ENCODE results near the gene VMO1.

Gene VMO1

DNA sequence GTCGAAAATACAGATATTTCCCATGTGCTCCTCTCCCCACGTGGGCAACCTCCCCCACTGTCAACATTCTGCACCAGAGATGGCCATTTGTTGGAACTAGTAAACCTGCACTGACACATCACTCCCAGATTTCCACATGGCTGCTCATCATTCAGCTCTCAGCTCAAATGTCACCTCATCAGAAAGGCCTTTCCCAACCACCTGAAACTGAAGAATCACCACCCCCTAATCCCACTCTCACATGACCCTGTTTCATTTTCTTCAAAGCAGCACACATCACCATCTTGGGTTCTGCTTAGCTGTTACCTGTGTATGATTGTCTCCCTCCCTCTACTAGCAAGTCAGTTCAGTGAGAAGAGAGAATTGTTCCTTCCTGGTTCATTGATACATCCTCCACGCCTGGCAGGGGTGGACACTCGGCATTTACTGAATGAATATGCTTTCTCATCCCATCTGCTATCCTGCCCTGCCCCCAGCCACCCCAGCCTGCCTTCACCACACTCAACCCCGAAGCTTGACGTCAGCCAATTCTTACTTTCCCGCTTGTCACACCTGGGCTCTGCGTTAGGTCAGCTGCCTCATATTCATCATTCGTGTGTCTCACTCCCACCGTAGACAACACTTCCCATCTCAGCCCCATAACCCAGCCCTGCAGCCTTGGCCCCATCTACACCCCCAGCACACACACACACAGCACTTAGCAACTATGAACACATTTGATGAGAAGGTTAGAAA lies 14.5 kb upstream of the VMO1 start:
- DNase-seq, result no peak
- ATAC-seq, result no peak

DNA sequence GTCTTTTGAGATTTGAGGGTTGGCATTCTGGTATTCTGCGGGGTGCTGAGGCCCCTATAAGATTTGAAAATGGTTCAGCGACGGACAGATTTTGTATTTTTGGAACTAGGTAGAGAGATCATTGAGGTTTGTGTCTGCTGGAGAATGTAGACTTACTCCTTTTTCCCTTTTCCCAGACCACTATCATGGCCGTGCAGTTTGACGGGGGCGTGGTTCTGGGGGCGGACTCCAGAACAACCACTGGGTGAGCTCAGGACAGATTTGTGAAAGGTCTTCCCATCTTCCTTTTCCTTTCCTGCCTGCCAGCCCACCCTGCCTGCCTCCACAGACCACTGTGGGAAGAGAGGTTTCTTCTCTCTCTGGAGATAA lies 10.4 kb upstream of the VMO1 start:
- peak; percentile 63 for DNase-seq
- ATAC-seq, result no peak

DNA sequence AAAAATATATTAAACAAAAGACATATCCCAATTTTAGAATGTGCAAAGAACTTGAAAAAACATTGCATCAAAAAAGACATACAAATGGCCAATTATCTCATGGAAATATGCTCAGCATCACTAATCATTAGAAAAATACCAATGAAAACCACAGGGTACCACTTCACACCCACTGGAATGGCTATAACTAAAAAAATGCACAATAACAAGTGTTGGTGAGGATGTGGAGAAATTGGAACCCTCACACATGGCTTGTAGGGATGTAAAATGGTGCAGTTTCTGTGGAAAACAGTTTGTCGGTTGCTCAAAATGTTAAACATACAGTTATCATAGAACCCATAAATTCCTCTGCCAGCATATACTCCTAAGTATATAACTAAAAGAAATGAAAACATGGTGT lies 9.0 kb upstream of the VMO1 start:
- DNase-seq, result no peak
- no peak for ATAC-seq

DNA sequence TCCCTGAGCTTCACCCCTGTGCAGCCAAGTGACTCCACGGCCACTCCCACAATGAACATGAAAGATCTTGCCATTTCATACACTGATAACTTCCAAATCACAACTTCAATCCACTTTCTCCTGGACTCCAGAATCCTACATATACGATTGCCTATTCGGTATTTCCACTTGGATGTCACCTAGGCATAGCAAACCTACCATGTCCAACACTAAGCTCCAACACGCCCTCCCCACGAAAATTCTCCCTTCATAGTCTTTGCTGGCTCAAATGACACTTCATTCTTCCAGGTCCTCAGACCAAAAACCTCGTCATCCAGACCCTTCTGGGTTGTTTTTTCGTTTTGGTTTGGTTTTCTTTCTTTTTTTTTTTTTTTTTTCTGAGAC lies 4.5 kb upstream of the VMO1 start:
- DNase-seq (no peak), ATAC-seq (no peak)

DNA sequence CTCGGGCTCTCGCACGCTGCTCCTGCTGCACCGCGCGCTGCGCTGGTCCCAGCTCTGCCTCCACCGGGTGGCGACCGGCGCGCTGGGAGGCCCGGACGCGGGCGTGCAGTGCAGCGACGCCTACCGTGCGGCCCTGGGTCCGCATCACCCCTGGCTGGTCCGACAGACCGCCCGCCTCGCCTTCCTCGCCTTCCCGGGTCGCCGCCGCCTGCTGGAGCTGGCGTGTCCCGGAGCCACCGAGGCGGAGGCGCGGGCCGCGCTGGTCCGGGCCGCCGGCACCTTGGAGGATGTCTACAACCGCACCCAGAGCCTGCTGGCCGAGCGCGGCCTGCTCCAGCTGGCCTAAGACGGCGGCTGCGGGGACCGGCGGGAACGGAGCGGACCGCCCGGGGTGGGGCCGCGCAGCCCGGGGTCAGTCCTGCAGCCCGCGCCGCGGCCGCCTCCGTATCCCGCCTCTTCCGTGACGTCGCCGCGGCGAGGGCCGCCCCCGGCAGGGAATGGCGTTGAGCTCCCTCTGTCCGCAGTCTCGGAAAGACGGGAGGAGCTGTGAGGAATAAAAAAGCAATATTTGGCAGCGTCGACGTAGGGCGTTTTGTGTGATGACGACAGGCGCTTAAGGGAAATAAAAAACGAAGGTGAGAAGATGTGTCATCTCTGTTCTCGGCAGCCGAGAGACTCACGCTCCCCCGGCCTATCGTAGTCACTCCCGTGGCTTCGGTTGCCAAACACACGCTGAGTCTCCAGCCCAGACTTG lies 4.0 kb upstream of the VMO1 start:
- peak; percentile 87 for DNase-seq
- peak; percentile 93 for ATAC-seq

DNA sequence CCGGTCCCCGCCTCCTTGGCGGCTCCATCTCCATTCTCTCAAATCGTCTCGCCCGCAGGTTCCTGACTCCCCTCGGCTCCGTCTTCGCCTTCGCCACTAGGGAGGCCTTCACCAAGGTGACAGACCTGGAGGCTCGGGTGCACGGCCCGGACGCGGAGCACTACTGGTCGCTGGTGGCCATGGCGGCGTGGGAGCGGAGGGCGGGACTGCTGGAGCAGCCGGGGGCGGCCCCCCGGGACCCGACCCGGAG lies 3.5 kb upstream of the VMO1 start:
- DNase-seq (no peak), ATAC-seq (no peak)

DNA sequence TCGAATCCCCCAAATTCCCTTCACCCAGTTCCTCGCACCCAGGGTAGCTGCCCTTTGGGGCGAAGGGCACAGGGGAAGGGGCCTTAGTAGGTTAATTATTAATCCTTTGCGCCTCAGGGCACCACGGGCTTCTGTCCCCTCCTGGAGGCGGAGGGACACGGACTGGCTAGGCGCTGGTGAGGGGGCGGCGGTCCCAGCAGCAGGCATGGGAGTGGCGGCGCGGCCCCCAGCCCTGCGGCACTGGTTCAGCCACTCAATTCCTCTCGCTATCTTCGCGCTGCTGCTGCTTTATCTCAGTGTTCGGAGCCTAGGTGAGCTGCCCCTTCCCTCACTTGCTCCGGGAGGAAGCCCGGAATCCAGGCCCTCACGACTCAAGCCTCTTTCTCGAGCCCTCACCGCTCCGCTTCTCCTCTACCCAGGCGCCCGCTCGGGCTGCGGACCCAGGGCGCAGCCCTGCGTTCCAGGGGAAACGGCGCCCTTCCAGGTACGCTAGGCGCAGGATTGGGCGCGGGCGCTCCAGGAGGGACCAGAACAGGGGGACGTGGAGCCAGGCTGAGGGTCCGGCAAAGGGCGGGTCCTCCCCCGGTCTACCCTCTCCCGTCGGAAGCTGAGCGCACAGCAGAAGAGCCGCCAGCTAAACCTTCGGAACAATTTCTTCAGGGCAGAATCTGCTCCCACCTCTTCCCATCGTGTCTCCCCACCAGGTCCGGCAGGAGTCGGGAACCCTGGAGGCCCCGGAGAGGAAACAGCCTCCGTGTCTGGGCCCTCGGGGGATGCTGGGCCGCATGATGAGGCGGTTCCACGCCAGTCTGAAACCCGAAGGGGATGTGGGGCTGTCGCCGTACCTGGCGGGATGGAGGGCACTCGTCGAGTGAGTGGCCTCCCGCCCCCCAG lies 2.9 kb upstream of the VMO1 start, which contains the start of gene GLTPD2:
GLTPD2 (plus strand) TSS at position 158 of the 894 bp plus-strand sequence; CDS start at position 206, 48 bp downstream.
- ATAC-seq (no peak), DNase-seq (no peak)

DNA sequence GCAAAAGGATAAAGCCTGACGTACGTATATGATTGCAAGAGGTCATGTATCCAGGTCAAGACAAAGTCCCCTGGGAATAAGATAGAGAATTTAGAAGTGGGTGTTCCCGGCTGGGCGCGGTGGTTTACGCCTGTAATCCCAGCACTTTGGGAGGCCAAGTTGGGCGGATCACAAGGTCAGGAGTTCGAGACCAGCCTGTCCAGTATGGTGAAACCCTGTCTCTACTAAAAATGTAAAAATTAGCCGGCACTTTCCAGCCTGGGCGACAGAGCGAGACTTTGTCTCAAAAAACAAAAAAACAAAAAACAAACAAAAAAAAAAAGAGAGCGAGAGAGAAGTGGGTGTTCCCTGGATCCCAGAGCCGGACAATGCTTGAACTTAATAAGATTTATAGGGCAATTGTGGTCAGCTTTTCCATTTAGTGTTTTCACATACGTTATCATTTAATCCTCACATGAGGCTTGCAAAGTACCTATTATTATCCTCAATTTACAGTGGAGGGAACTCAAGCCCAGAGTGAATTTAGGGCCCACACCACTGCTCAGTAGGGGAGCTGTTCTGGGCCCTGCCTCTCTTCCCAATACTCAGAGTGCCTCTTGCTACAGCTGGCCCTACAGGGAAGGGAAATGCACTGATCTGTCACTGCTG lies 2.1 kb upstream of the VMO1 start:
- no peak for ATAC-seq
- no peak for DNase-seq

DNA sequence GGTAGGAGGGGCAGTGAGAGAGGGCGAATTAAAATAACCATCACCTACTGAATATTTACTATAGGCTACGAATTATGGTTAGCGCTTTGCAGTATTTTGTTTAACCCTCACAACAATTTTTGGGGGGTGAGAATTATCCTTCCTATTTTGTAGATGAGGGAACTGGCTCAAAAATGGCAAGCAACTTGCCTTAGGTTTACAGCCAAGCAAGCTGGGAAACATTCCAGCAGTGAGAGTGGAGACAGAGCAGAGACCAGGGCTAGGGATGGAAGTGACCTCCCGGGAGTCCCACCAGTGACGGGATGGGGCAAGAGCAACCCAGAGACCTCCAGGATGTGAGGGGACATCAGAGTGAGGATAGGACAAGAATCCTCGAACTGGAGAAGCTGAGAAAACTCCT lies 352 bp upstream of the VMO1 start:
- no peak for DNase-seq

DNA sequence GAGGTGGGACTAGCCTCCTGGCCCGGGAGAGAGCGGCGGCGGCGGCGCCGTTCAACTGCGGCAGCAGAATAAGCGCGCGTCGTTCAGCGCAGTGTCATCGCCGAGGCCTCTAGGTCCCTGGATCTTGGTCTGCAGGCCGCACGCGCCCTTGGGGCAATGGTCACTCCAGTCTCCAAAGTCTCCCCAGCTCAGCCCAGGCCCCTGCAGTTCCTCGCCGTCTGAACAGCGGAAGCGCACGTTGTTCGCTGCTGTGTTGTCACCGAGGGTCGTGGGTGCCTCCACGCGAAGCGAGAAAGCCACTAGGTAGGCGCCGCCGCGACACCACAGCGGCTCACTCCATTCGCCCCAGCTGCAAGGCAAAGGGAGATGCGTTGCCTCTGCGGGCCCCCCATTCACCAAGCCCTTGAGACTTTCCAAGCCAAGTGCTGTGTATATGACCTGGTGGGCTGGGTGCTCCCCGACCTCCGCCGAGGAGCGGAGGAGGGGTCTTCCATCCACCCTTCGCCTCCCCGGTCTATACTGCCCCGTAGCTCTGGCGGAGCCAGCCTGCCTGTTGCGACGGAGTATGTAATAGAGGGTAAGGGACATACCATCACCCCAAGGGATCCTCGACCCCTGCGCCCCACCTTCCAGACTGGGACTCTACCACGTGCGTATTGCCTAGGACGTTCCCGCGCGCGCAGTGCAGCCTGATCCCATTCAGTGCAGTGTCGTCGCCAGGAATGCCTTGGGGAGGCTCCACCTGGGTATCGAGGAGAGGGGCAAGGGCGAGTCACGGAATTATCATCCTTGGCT lies 656 bp downstream of the VMO1 start:
- DNase-seq, result no peak
- no peak for ATAC-seq

More for the DNA sequence above, 352 bp upstream of the VMO1 start:
- ATAC-seq, result no peak

DNA sequence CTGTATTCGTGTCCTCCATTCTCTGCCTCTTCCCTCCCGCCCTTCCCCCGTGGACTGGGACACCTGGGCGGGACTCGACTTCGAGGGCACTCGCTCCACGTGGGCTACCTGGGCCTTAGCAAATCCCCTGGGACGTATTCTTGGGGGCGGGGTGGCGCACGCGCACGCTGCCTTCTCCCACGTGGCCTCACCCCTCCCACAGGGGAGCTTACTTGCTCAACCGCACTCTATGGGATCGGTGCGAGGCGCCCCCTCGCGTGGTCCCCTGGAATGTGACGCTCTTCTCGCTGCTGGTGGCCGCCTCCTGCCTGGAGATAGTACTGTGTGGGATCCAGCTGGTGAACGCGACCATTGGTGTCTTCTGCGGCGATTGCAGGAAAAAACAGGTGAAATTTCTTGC lies 3.5 kb downstream of the VMO1 start:
- peak; percentile 20 for DNase-seq
- peak; percentile 41 for ATAC-seq

DNA sequence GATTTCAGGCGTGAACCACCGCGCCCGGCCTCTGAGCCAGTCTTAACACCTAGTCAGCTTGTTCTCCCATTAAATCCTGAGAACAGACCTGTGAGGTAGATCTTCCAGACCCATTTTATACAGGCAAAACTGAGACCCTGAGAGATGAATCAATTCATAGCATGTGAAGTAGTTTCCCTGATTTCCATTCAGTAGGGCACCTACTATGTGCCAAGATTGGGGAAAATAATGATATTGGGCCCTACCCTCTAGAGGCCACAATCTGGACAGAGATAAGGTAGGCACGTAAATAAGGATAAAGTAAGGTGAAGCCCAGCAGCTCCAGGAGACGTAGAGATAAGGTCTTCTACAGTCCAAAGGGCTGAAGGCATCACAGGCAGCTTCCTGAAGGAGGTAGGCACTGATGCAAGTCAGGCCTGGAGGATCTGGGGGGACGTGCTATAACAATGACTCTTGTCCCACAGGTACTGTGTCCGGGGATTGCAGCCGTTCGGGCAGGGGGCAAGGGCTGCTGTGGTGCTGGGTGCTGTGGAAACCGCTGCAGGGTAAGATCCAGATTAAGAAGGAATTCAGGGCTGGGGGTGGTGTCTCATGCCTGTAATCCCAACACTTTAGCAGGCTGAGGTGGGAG lies 5.7 kb downstream of the VMO1 start:
- ATAC-seq, result no peak
- no peak for DNase-seq

DNA sequence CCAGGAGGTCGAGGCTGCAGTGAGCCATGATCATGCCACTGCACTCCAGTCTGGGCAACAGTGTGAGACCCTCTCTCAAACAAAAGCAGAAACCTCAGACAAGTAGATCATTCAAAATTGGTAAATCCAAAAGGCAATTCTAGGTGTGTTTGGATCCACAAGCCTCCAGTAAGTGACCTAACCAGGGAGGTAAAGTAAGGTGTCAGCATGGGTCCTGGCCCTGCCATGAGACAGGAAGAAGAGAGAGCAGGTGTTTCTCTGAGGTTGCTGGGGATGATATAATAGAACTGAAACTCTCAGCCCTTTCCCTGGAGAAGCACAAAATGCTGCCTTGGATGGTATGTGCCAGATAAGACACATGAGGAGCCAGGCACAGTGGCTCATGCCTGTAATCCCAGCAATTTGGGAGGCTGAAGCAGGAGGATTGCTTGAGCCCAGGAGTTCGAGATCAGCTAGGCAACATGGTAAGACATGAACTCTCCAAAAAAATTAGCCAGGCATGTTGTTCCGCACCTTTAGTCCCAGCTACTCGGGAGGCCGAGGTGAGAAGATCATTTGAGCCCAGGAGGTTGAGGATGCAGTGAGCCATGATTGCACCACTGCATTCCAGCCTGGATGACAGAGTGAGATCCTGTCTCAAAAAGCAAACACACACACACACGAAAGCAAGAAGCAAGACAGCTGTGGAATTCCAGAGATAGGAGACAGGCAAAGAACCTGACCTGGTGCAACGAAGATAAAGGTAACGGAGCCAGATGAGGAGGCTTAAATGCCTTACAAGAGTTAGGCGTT lies 8.0 kb downstream of the VMO1 start:
- DNase-seq (no peak), ATAC-seq (no peak)

DNA sequence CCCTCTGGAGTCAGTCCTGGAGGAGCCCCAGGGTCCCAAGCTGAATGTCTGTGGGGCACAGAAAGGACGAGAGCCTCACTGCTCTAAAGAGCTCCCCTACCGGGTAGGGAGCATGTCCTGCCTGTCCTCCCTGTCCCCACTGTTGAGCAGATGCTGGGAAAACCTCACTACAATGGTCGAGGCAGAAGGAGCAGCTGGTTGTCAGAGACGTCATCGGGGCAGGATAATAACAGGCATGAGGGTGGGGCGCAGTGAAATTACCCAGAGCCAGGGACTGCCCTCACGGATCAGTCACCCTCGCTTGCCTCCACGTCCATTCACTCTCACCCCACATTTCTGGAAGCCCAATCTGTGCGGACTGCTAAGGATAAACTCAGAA lies 13.9 kb downstream of the VMO1 start:
- ATAC-seq (no peak), DNase-seq (no peak)

DNA sequence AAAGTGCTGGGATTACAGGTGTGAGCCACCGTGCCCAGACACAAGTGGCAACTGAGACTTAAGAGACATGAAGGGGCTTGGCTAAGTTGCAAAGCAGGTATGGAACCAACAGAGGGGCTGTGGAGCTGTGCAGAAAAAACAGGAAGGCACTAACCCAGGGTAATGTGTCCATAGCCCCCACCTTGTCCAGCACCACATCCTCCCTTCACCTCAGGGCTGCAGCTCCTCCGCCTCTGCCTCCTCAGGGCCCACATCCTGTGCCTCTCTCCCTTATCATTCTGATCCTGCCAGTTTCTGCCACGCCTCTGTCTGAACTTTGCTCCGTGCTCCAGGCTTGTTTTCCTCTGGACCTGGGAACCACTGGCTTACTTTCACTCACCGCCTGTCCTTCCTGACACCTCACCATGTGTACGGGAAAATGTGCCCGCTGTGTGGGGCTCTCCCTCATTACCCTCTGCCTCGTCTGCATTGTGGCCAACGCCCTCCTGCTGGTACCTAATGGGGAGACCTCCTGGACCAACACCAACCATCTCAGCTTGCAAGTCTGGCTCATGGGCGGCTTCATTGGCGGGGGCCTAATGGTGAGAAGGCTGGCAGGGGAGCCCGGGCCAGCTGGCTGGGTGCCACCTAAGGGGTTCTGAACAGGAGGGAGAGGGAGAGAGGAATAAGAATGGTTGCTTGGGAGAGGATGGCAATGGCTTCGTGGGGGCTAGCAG lies 14.5 kb downstream of the VMO1 start, which contains the start of gene TM4SF5:
TM4SF5 (plus strand) TSS at position 368 of the 716 bp plus-strand sequence; CDS start at position 405, 37 bp downstream.
- no peak for ATAC-seq

DNA sequence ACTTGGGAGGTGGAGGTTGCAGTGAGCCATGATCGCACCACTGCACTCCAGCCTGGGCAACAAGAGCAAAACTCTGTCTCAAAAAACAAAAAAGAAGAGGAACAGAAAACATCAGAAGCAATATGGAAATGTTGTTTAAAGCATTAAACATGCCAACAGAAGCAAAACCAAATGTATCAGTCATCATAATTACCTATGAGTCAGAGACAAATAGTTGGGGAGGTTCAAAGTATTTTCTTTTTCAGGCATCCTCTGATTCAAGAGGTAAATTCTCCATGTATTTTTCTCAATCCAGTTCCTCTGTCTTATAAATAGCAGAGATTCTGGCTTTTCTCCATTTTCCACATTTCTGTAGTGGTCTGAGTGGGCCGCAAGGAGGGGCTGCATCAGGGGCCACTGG lies 16.5 kb downstream of the VMO1 start:
- ATAC-seq, result no peak
- no peak for DNase-seq

More for the DNA sequence above, 14.5 kb downstream of the VMO1 start, which contains the start of gene TM4SF5:
- DNase-seq, result no peak

DNA sequence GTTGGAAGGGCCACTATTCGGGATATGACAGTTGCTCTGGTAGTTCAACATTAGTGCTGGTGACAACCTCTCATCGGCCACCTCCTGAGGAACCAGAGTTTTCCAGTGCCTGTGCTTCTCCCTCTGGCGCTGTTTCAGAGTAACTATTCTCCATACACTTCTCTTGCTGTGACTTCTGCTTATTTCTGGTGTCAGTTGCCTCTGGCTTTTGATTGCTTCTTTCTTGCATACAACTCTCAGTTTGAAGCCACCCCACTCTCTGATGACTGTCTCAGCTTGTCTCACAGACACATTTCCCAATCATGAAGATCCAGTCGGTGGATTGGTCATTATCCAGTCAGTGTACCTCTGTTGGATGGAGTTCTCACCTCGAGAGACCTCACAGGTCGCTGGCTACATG lies 17.9 kb downstream of the VMO1 start:
- ATAC-seq, result no peak
- DNase-seq, result no peak

DNA sequence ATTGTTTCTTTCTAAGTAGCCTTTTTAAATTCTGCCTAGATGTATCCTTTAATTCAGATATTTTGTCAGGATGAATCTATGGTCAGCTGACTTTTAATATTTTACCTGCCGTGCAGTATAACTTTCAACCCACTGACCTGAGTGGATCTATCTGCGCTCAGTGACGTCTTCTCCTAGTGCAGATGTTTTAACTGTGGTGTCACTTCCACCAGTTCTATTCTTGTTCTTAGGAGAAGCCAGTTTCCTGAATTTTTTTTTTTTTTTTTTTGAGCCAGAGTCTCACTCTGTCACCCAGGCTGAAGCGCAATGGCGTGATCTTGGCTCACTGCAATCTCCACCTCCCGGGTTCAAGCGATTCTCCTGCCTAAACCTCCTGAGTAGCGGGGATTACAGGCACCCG lies 19.4 kb downstream of the VMO1 start:
- no peak for ATAC-seq
- no peak for DNase-seq

DNA sequence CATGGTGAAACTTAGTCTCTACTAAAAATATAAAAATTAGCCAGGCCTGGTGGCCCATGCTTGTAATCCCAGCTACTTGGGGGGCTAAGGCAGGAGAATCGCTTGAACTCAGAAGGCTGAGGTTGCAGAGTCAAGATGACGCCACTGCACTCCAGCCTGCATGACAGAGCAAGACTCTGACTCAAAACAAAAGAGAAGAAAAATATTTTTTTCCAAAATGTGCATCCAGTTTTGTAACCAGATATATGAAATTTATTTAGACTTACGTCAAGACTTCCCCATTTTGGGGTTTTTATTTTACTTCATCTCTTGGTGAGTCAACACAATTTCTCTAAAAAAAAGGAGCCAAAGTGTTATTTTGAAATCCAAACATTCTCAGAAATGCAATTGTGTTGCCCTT lies 20.0 kb downstream of the VMO1 start:
- ATAC-seq, result no peak
- DNase-seq, result no peak

DNA sequence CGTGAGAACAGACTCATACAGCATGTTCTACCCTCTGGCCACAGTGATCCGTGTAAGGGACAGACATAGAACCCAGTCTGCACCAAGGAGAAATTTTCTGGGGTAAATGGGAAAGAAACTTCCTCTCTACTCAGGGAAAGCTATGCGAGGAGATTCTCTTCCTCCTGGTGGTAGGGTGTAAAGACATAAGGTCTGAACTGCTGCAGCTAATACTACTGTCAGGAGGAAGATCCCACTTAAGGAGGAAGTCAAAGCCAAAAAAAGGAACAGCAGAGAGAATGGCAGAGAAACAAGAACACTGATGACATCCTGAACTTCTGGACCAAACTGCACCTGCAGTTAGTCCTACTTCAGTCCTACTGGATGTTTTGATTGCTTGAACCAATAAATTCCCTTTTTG lies 21.6 kb downstream of the VMO1 start:
- ATAC-seq, result no peak
- DNase-seq, result no peak
